T-helper 1 cell (primary cell): ENCODE measurements around the gene MTCL3.

Source experiments
- DNase-seq, 5 donors: peaks; one replicate each; pipeline ENCODE4 v3.0.0-alpha.2; 2012 to 2020

Gene MTCL3

GRCh38 chr6:127514773-127515227 is 4.3 kb downstream of the MTCL3 start:
- peak; percentile 30 to 82 (median 42) for DNase-seq

GRCh38 chr6:127514179-127514772 is 4.9 kb downstream of the MTCL3 start:
- DNase-seq = no peak

DNA sequence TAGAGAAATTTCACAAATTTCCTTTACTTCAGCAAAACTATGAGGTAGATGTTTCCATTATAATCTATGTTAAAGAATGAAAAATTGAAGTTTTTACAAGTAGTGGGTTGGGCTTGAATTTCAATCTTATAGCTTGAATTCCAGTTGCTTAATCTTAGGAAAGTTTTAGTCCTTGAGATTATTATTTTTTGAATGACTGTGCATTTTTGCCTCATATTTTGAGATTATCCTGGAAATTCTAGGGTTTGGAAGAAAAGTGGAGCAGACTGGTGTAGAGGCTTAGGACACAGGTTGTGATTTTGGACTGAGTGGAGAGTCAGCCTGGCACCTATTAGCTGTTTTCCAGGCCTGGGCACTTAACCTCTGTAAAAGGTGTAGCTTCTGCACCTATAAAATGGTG is 5.7 kb downstream of the MTCL3 start:
- DNase-seq = no peak

DNA sequence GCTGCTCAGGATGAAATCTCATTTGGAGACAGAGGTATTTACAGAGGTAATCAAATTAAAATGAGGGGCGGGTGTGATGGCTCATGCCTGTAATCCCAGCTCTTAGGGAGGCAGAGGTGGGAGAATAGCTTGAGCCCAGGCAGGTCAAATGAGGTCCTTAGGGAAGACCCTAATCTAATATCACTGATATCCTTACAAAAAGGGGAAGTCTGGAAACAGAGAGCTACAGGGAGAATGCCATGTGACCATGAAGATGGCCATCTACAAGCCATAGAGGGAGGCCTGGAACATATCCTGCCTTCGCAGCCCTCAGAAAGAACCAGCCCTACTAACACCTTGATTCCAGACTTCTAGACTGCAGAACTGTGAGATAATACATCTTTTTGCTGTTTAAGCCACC is 8.3 kb downstream of the MTCL3 start:
- no peak for DNase-seq

- DNase-seq = no peak
Observed at GRCh38 chr6:127506894-127507293, 12.2 kb downstream of the MTCL3 start.

- DNase-seq = no peak
Observed at GRCh38 chr6:127503022-127503421, 16.1 kb downstream of the MTCL3 start.

- no peak for DNase-seq
Observed at GRCh38 chr6:127497410-127497809, 21.7 kb downstream of the MTCL3 start.

GRCh38 chr6:127496471-127496870 is 22.7 kb downstream of the MTCL3 start:
- no peak for DNase-seq

GRCh38 chr6:127494240-127494767 is 24.8 kb downstream of the MTCL3 start:
- DNase-seq = peak in 1 of 5 donors; percentile 33

- DNase-seq = no peak
Observed at GRCh38 chr6:127489248-127489647, 29.9 kb downstream of the MTCL3 start.

GRCh38 chr6:127486934-127487333 is 32.2 kb downstream of the MTCL3 start:
- no peak for DNase-seq

GRCh38 chr6:127484212-127484863 is 34.8 kb downstream of the MTCL3 start:
- DNase-seq = peak in 1 of 5 donors; percentile 82

DNA sequence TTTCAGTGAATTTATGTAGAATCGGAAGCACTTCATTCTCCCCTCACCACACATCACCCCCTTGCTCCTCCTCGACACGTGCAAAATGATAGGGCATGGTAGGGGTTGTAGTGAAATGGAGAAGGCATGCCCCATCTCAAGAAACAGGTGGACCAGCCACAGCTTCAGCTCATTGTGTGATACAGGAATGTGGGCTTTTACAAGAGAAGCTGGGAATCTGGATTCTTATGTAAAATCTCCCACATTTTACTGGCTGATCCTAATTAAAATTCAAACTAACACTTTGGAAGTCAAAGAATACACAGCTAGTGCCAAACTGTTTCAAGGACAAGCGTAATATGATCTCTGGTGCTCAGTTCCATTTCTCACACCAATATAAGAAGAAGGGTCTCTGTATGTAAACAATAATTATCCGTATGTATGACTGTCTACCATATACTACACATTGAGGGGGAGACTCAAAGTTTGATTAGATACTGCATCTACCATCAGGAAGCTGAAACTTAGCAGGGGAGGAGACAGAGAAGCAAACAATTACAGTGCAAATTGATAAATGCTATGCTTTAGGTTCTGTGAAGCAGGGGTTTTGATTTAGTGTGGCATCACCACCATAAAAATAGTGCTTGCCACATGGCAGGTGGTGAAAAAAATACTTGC is 35.6 kb downstream of the MTCL3 start:
- DNase-seq = no peak

DNA sequence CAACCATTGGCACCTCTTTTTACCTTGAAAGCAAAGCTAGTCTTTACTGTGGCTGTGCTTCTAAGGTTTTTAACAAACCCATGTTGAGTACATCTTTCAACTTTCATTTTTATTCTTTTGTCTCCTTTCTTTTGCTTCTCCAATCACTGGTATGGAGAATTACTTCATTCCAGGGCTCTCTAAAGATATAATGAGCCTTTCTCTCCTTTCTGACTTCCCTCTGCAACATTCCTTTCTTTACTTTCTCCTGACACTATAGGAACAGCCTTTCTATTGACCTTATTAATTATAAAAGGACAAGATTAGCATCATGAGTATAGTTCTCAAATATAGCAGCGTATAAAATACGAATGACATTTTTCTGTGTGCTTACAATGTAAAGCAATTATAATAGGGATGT is 36.8 kb downstream of the MTCL3 start:
- DNase-seq = no peak

GRCh38 chr6:127481628-127482027 is 37.5 kb downstream of the MTCL3 start:
- DNase-seq = no peak

DNA sequence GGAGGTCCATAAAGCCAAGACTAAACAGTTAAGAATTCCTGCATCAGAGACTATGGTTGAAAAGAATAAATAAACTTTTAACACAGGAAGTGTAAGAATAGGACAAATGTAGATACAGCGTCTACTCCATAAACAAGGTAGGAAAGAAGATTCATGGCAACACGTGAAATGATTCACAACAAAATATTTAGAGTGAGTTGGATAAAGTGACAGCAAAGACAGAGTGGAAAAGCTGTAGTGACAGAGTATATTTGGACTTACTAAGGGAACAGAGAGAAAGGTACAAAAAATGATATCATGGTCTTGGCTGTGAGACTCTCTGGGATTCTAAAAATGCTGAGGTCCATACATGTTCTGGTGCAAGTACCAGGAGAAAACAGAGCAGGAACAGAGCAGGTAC is 38.0 kb downstream of the MTCL3 start:
- no peak for DNase-seq

GRCh38 chr6:127477658-127478057 is 41.5 kb downstream of the MTCL3 start:
- DNase-seq = no peak

DNA sequence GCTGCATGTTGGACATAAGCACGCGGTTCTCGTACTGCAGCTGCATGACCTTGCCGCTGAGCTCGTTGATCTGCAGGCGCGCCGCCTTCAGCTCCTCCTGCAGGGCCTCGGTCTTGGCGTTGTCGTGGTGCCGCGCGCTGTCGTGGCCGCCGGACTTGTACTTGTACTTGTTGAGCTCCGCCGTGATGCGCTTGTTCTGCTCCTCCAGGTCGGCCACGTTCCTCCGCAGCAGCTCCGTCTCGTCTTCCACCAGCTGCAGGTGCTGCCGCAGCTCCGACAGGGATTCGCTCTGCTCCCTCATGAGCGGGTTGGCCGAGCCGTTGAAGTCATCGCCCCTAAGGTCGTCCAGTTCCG is 43.3 kb downstream of the MTCL3 start:
- DNase-seq = no peak

DNA sequence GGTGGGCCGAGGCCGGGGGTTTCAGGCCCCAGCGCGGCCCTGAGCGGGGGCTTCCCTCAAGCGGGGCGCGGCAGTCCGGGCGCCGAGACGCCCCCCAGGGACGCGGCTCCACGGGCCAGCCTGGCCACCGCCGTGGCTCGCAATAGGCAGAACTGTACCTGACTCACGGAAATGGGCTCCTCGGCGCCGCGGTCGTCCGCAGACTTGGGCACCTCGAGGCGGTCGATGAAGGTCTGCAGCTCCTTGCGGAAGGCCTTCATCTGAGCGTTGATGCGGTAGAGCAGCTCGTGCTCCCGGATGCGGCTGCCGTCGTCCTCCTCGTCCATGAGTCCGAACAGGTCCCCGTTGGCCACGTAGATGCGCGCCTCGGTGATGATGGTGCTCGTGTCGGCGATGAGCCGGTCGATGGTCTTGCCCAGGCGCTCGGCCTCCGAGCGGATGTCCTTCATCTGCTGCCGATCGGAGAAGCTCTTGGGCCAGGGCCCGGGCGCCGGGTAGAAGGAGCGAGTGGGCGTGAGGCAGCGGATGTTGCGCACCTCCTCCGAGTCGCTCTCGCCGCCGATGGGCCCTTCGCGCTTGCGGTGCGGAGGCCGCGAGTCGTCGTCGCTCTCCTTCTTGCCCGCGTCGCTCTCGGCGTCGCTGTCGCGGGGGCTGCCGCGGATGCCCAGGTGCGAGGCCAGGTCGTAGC is 43.9 kb downstream of the MTCL3 start:
- DNase-seq = no peak

- DNase-seq = no peak
Observed at GRCh38 chr6:127471379-127472255, 47.5 kb downstream of the MTCL3 start.

GRCh38 chr6:127468936-127469335 is 50.2 kb downstream of the MTCL3 start:
- DNase-seq = no peak

DNA sequence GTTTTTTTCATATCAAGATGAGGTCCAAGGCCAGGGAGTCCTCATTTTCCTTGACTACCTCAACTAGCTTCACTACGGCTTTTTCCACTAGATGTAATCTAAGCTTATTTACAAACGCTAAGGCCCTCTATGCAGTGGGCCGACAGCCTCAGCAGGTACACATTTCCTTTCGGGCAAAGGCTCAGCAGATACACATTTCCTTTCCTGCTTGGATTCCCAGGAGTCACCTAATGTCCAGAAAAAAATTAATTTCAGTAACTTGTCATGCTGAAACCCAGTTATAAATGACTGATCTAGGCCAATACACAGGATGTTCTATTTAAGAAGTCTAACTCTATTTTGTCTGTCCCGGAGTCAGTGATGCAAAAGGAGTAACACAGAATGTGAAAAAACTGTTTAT is 52.7 kb downstream of the MTCL3 start:
- no peak for DNase-seq
